ENCODE data around the gene RAB11FIP4. TPM values are rescaled to one million over a fixed set of nuclear protein-coding genes. Genes with fewer than 3 reads are reported as not detected.
A peak's percentile ranks its signal among the peaks of the same experiment; 100 is the strongest.

The RAB11FIP4 gene
- total RNA-seq, 4 donors from 2014 or later, result 0.47 to 14.1 (median 1.9) TPM

GRCh38 chr17:31549121-31549524 is 157.6 kb downstream of the RAB11FIP4 start:
- peaks cover 0 to 14% (median 0%) of the 10 kb centered on the region in 3 donors for H3K4me1 ChIP-seq
- no peaks in the 10 kb centered on the region for H3K27me3 ChIP-seq
- no peak for TF ChIP-seq POLR2A (IDR thresholded peaks at IDR 0.05)
- peak overlapping the region; percentile 77 to 93 (median 88) for H3K27ac ChIP-seq
- H3K4me3 ChIP-seq, result peak overlapping the region; percentile 60 to 87
- H3K36me3 ChIP-seq, result no peaks in the 10 kb centered on the region
- no peak for ATAC-seq
- WGBS, 2 donors (ENCODE audit: low coverage in 1 of 2), result 0 to 5% methylated on average over 6 to 8 of the region's 18 CpGs
- H3K9me3 ChIP-seq, result no peaks in the 10 kb centered on the region

- Histone ChIP-seq H3K27me3 (no peaks in the 10 kb centered on the region), H3K4me3 (peak overlapping the region; percentile 60 to 87), H3K4me1 (peaks cover 0 to 14% (median 0%) of the 10 kb centered on the region in 3 donors), H3K9me3 (no peaks in the 10 kb centered on the region), H3K36me3 (no peaks in the 10 kb centered on the region), H3K27ac (peak overlapping the region; percentile 77 to 93 (median 88))
- WGBS, 2 donors (ENCODE audit: low coverage in 1 of 2), result 0% methylated on average over 7 of the region's 105 CpGs; no CpG with 5 or more reads in 1 of the 2 donors
- TF ChIP-seq EP300 (IDR thresholded peaks at IDR 0.05), result no peak
- peak; percentile 54 for TF ChIP-seq POLR2AphosphoS5 (IDR thresholded peaks at IDR 0.05)
- TF ChIP-seq CTCF (IDR thresholded peaks at IDR 0.05), result peak in 3 of 4 experiments; percentile 13 to 17 (median 15)
- peak; percentile 64 to 68 for TF ChIP-seq POLR2A (IDR thresholded peaks at IDR 0.05)
- ATAC-seq, result peak; percentile 97
Measured at GRCh38 chr17:31549525-31550388, 158.3 kb downstream of the RAB11FIP4 start.

- Histone ChIP-seq H3K36me3 (no peaks in the 10 kb centered on the region), H3K27ac (peak overlapping the region; percentile 21 to 93 (median 88)), H3K4me3 (peak overlapping the region; percentile 60 to 87), H3K4me1 (peaks cover 0 to 14% (median 0%) of the 10 kb centered on the region in 3 donors), H3K27me3 (no peaks in the 10 kb centered on the region), H3K9me3 (no peaks in the 10 kb centered on the region)
- ATAC-seq, result no peak
- WGBS, 2 donors (ENCODE audit: low coverage in 1 of 2), result 74 to 88% methylated on average over 2 of the region's 17 CpGs
- TF ChIP-seq CTCF (IDR thresholded peaks at IDR 0.05) (no peak), POLR2A (IDR thresholded peaks at IDR 0.05) (no peak), EP300 (IDR thresholded peaks at IDR 0.05) (no peak), POLR2AphosphoS5 (IDR thresholded peaks at IDR 0.05) (no peak)
Measured at GRCh38 chr17:31550389-31551056, 159.0 kb downstream of the RAB11FIP4 start.

- Histone ChIP-seq H3K9me3 (no peaks in the 10 kb centered on the region), H3K36me3 (no peaks in the 10 kb centered on the region), H3K4me3 (no peak overlapping the region), H3K4me1 (peaks cover 0 to 14% (median 0%) of the 10 kb centered on the region in 3 donors), H3K27me3 (no peaks in the 10 kb centered on the region), H3K27ac (no peak overlapping the region)
- no peak for TF ChIP-seq POLR2A (IDR thresholded peaks at IDR 0.05)
- TF ChIP-seq POLR2AphosphoS5 (IDR thresholded peaks at IDR 0.05), result no peak
- TF ChIP-seq CTCF (IDR thresholded peaks at IDR 0.05), result no peak
- TF ChIP-seq EP300 (IDR thresholded peaks at IDR 0.05), result no peak
- ATAC-seq, result no peak
- WGBS, 2 donors (ENCODE audit: low coverage in 1 of 2), result no CpG with 5 or more reads among the region's 3 CpGs
Measured at GRCh38 chr17:31552568-31552967, 161.1 kb downstream of the RAB11FIP4 start.

- H3K36me3 ChIP-seq, result no peaks in the 10 kb centered on the region
- no peak for ATAC-seq
- no peaks in the 10 kb centered on the region for H3K27me3 ChIP-seq
- no peak overlapping the region for H3K27ac ChIP-seq
- 85 to 87% methylated on average over 4 of the region's 5 CpGs for WGBS, 2 donors (ENCODE audit: low coverage in 1 of 2)
- TF ChIP-seq POLR2AphosphoS5 (IDR thresholded peaks at IDR 0.05) (no peak), CTCF (IDR thresholded peaks at IDR 0.05) (no peak), POLR2A (IDR thresholded peaks at IDR 0.05) (no peak), EP300 (IDR thresholded peaks at IDR 0.05) (no peak)
- peaks cover 0 to 20% (median 0%) of the 10 kb centered on the region in 3 donors for H3K4me1 ChIP-seq
- no peak overlapping the region for H3K4me3 ChIP-seq
- no peaks in the 10 kb centered on the region for H3K9me3 ChIP-seq
Measured at GRCh38 chr17:31553506-31553905, 162.0 kb downstream of the RAB11FIP4 start.

Measured in gastroesophageal sphincter (tissue), 4 donors.